H1 (cell line): ENCODE results near the gene L3MBTL4. TPM values are rescaled to one million over a fixed set of nuclear protein-coding genes. Genes with fewer than 3 reads are reported as not detected.

Experiments
- CTCF ChIA-PET: fragments of 300-600 bp; sonication (Branson Sonifier 250); formaldehyde crosslinking; loops from one replicate; lab custom pipeline; 2021; ENCODE audit not compliant: partially characterized antibody; lab: Charles Lee
- POLR2A ChIA-PET: fragments of 300-600 bp; sonication (Branson Sonifier 250); formaldehyde crosslinking; loops from one replicate; lab custom pipeline; 2021; ENCODE audit warnings: inconsistent platforms; ENCODE audit not compliant: partially characterized antibody; lab: Charles Lee
- DNase-seq, 2 experiments: peaks; one replicate each; pipeline versions ENCODE4 v3.0.0 to v3.0.0-alpha.2; 2010 to 2022; ENCODE audit warnings: low spot score in 2 of 2, low read depth in 1 of 2, mixed read lengths in 1 of 2
- FAIRE-seq: peaks from 2 replicates; lab custom pipeline; 2011; peaks lifted over from hg19 to GRCh38; lab: Jason Lieb, UNC
- H2AFZ ChIP-seq: 2 replicates; pipeline ENCODE4 v1.8.1; 2012; ENCODE audit warnings: low read length, inconsistent platforms
- H2AK5ac ChIP-seq: 2 replicates; pipeline ENCODE4 v1.6.1; 2013; ENCODE audit warnings: low read depth, low read length
- H2BK120ac ChIP-seq: replicated peaks from 2 replicates; pipeline ENCODE3; 2013; ENCODE audit warnings: low read depth, low read length, inconsistent platforms
- H2BK12ac ChIP-seq: 2 replicates; pipeline ENCODE4 v1.6.1; 2013; ENCODE audit warnings: low read depth, low read length
- H2BK15ac ChIP-seq: 2 replicates; pipeline ENCODE4 v1.6.1; 2013; ENCODE audit warnings: low read length
- H2BK20ac ChIP-seq: 2 replicates; pipeline ENCODE4 v1.6.1; 2013; ENCODE audit warnings: low read length
- H2BK5ac ChIP-seq: 2 replicates; pipeline ENCODE4 v1.6.1; 2013; ENCODE audit warnings: low read depth, low read length
- H3K14ac ChIP-seq: 2 replicates; pipeline ENCODE4 v1.6.1; 2013; ENCODE audit warnings: inconsistent platforms; ENCODE audit not compliant: insufficient read length
- H3K18ac ChIP-seq: 2 replicates; pipeline ENCODE4 v1.6.1; 2013; ENCODE audit warnings: low read length; ENCODE audit errors: extremely low read depth
- H3K23ac ChIP-seq: 2 replicates; pipeline ENCODE4 v1.6.1; 2013; ENCODE audit warnings: inconsistent platforms; ENCODE audit not compliant: insufficient read length
- H3K23me2 ChIP-seq: 2 replicates; pipeline ENCODE4 v1.6.1; 2013; ENCODE audit warnings: low read depth, low read length
- H3K27ac ChIP-seq: 2 replicates; pipeline ENCODE4 v1.6.1; 2011; ENCODE audit warnings: low read depth, low read length, inconsistent platforms
- H3K27me3 ChIP-seq, 4 experiments: replicated peaks in 1 of 4; 1 replicate in 1 of 4; 2 replicates in 3 of 4; pipeline versions ENCODE4 v1.6.1 to v1.8.1; 2011 to 2013; ENCODE audit warnings: low read length in 3 of 4, mild to moderate bottlenecking in 3 of 4, inconsistent platforms in 2 of 4, mixed read lengths in 2 of 4, moderate library complexity in 1 of 4; ENCODE audit not compliant: control insufficient read depth in 3 of 4, insufficient read depth in 3 of 4; ENCODE audit errors: extremely low read depth in 1 of 4
- H3K36me3 ChIP-seq, 4 experiments: 2 replicates each; pipeline versions ENCODE4 v1.6.1 to v1.8.1; 2011 to 2013; ENCODE audit warnings: mild to moderate bottlenecking in 4 of 4, low read length in 3 of 4, moderate library complexity in 2 of 4, control low read depth in 1 of 4, inconsistent platforms in 1 of 4; ENCODE audit not compliant: insufficient read depth in 4 of 4, control insufficient read depth in 2 of 4
- H3K4ac ChIP-seq: replicated peaks from 2 replicates; pipeline ENCODE3; 2013; ENCODE audit warnings: low read length, low read depth, mixed read lengths, inconsistent platforms; ENCODE audit not compliant: insufficient read length
- H3K4me1 ChIP-seq, 4 experiments: replicated peaks in 1 of 4; 1 replicate in 1 of 4; 2 replicates in 3 of 4; pipeline versions ENCODE4 v1.6.1 to v1.8.1; 2011 to 2013; ENCODE audit warnings: low read length in 3 of 4, inconsistent platforms in 2 of 4, mixed read lengths in 1 of 4; ENCODE audit not compliant: insufficient read depth in 4 of 4, control insufficient read depth in 3 of 4
- H3K4me2 ChIP-seq, 2 experiments: 2 replicates each; pipeline versions ENCODE4 v1.6.1 to v1.8.1; 2011 to 2013; ENCODE audit warnings: low read depth in 2 of 2, low read length in 2 of 2, control low read depth in 1 of 2, inconsistent platforms in 1 of 2, mild to moderate bottlenecking in 1 of 2; ENCODE audit not compliant: insufficient read depth in 1 of 2
- H3K4me3 ChIP-seq, 4 experiments: fragments of 200-600, 300-600 bp in 1 of 4; sonication (generic), shearing (Covaris generic), sonication (Bioruptor Twin) in 1 of 4; 2 replicates each; pipeline versions ENCODE4 v1.5.1 to v1.8.1; 2011 to 2016; ENCODE audit warnings: low read length in 4 of 4, low read depth in 3 of 4, control low read depth in 2 of 4, inconsistent platforms in 2 of 4, mild to moderate bottlenecking in 2 of 4, mixed read lengths in 1 of 4, moderate library complexity in 1 of 4; ENCODE audit not compliant: insufficient read depth in 2 of 4; ENCODE audit errors: extremely low read depth in 1 of 4
- H3K56ac ChIP-seq: replicated peaks from 2 replicates; pipeline ENCODE3; 2013; ENCODE audit warnings: low read depth, mild to moderate bottlenecking, mixed read lengths, low read length, inconsistent platforms; ENCODE audit not compliant: insufficient read length
- H3K79me1 ChIP-seq: 2 replicates; pipeline ENCODE4 v1.6.1; 2013; ENCODE audit warnings: low read depth, low read length, control low read depth
- H3K79me2 ChIP-seq, 2 experiments: 2 replicates each; pipeline versions ENCODE4 v1.6.1 to v1.8.1; 2012 to 2013; ENCODE audit warnings: low read length in 2 of 2, mild to moderate bottlenecking in 2 of 2, inconsistent platforms in 1 of 2; ENCODE audit not compliant: insufficient read depth in 2 of 2, control insufficient read depth in 1 of 2
- H3K9ac ChIP-seq, 4 experiments: replicated peaks in 1 of 4; 1 replicate in 1 of 4; 2 replicates in 3 of 4; pipeline versions ENCODE4 v1.6.1 to v1.8.1; 2011 to 2013; ENCODE audit warnings: low read depth in 3 of 4, low read length in 3 of 4, control low read depth in 2 of 4, mild to moderate bottlenecking in 2 of 4, moderate library complexity in 2 of 4, inconsistent platforms in 1 of 4; ENCODE audit errors: extremely low read depth in 1 of 4
- H3K9me3 ChIP-seq, 2 experiments: 2 replicates each; pipeline versions ENCODE4 v1.6.1 to v1.8.1; 2012 to 2013; ENCODE audit warnings: mild to moderate bottlenecking in 2 of 2, moderate library complexity in 2 of 2, control low read depth in 1 of 2, inconsistent platforms in 1 of 2, low read depth in 1 of 2, low read length in 1 of 2, mixed read lengths in 1 of 2; ENCODE audit not compliant: insufficient read depth in 2 of 2
- H4K20me1 ChIP-seq, 2 experiments: replicated peaks in 1 of 2; 2 replicates each; pipeline versions ENCODE3 to v1.8.1; 2011 to 2013; ENCODE audit warnings: inconsistent platforms in 2 of 2, low read length in 2 of 2, mild to moderate bottlenecking in 1 of 2; ENCODE audit not compliant: insufficient read depth in 2 of 2, control insufficient read depth in 1 of 2
- H4K5ac ChIP-seq: 2 replicates; pipeline ENCODE4 v1.6.1; 2013; ENCODE audit warnings: low read length, low read depth, mixed read lengths, inconsistent platforms; ENCODE audit not compliant: insufficient read length
- H4K8ac ChIP-seq: 2 replicates; pipeline ENCODE4 v1.8.0; 2013; ENCODE audit warnings: mild to moderate bottlenecking, moderate library complexity, low read length, inconsistent platforms; ENCODE audit not compliant: insufficient read depth; ENCODE audit errors: extremely low read depth
- H4K91ac ChIP-seq: replicated peaks from 2 replicates; pipeline ENCODE3; 2013; ENCODE audit warnings: low read length, mixed read lengths, inconsistent platforms; ENCODE audit not compliant: insufficient read length
- BACH1 ChIP-seq: IDR thresholded peaks from 2 replicates; pipeline ENCODE4 v1.6.1; 2012; ENCODE audit warnings: low read length, improper control_type of control experiment
- BRCA1 ChIP-seq: IDR thresholded peaks from 2 replicates; pipeline ENCODE4 v1.6.1; 2012; ENCODE audit warnings: low read depth, low read length, improper control_type of control experiment
- CTBP2 ChIP-seq: IDR thresholded peaks from 2 replicates; pipeline ENCODE4 v1.7.0; 2011; ENCODE audit warnings: borderline replicate concordance, mild to moderate bottlenecking, moderate library complexity, mixed read lengths, low read length; ENCODE audit not compliant: insufficient read depth, insufficient read length
- EGR1 ChIP-seq: IDR thresholded peaks from 2 replicates; pipeline ENCODE4 v1.6.1; 2011; ENCODE audit warnings: low read depth, low read length, borderline replicate concordance
- EZH2 ChIP-seq: fragments of 200-600 bp; sonication (generic); IDR thresholded peaks from 2 replicates; pipeline ENCODE4 v1.7.1; 2012; ENCODE audit warnings: low read depth, mild to moderate bottlenecking, moderate library complexity, low read length, inconsistent platforms; ENCODE audit not compliant: severe bottlenecking
- MAX ChIP-seq: IDR thresholded peaks from 2 replicates; pipeline ENCODE4 v1.6.1; 2012; ENCODE audit warnings: inconsistent platforms
- NANOG ChIP-seq: IDR thresholded peaks from 2 replicates; pipeline ENCODE4 v1.6.1; 2011; ENCODE audit warnings: low read length, low read depth, mild to moderate bottlenecking, inconsistent platforms; ENCODE audit not compliant: insufficient read depth, poor library complexity, severe bottlenecking
- RNF2 ChIP-seq: fragments of 200-900, 300-1000 bp; sonication (generic); IDR thresholded peaks from 2 replicates; pipeline ENCODE4 v1.7.1; 2016; ENCODE audit warnings: borderline replicate concordance, low read depth, mild to moderate bottlenecking, antibody characterized with exemption, low read length; ENCODE audit not compliant: poor library complexity, severe bottlenecking; ENCODE audit errors: missing control alignments
- RXRA ChIP-seq: IDR thresholded peaks from 2 replicates; pipeline ENCODE4 v1.6.1; 2011; ENCODE audit warnings: low read depth, mild to moderate bottlenecking, low read length, moderate library complexity; ENCODE audit not compliant: insufficient read depth
- SAP30 ChIP-seq: fragments of 300-600 bp; sonication (generic); IDR thresholded peaks from 2 replicates; pipeline ENCODE4 v1.7.1; 2012; ENCODE audit warnings: low read length, moderate library complexity, mild to moderate bottlenecking, inconsistent platforms; ENCODE audit not compliant: insufficient read depth, insufficient replicate concordance
- SIX5 ChIP-seq: IDR thresholded peaks from 2 replicates; pipeline ENCODE4 v1.6.1; 2011; ENCODE audit warnings: mild to moderate bottlenecking, low read depth, low read length
- SP4 ChIP-seq: IDR thresholded peaks from 2 replicates; pipeline ENCODE4 v1.6.1; 2012; ENCODE audit warnings: low read length, inconsistent platforms
- TBP ChIP-seq: IDR thresholded peaks from 2 replicates; pipeline ENCODE4 v1.6.1; 2011; ENCODE audit warnings: low read depth, low read length, improper control_type of control experiment
- ZNF274 ChIP-seq: IDR thresholded peaks from 2 replicates; pipeline ENCODE4 v1.7.0; 2012; ENCODE audit warnings: low read length, borderline replicate concordance; ENCODE audit errors: extremely low read depth
- WGBS, 2 experiments: shearing (Covaris generic) in 1 of 2; methylation state at CpG; one replicate each; pipeline versions ENCODE4 v1.1.6 to v1.1.7; 2013 to 2015; ENCODE audit warnings: low lambda C conversion rate in 2 of 2, mixed read lengths in 2 of 2, inconsistent platforms in 1 of 2, low coverage in 1 of 2, missing lambda C conversion rate in 1 of 2; ENCODE audit not compliant: insufficient replicate concordance in 2 of 2, insufficient coverage in 1 of 2, insufficient read length in 1 of 2; ENCODE audit errors: extremely low coverage in 1 of 2, missing lambda C conversion rate in 1 of 2; 5-methylcytosine and 5-hydroxymethylcytosine counted together
- polyA plus RNA-seq, 7 experiments: library from polyadenylated mRNA; depleted of rRNA in 3 of 7; stranded (reverse) in 5 of 7; unstranded in 2 of 7; fragments of >200 nt in 5 of 7; fragments of 200-250 nt in 2 of 7; gene quantifications; 1 replicate in 5 of 7; 2 replicates in 1 of 7; 4 replicates in 1 of 7; pipeline versions ENCODE4 v1.2.1 to v1.2.3, GENCODE V29; 2011 to 2013; ENCODE audit warnings: missing spikeins in 2 of 7, mixed read lengths in 2 of 7
- total RNA-seq: library from RNA; stranded (reverse); fragmentation: NEBNext Ultra II Directional; extraction: Animal tissue kit (Norgen Biotek cat#: 25700); gene quantifications from 2 replicates; pipeline ENCODE4 v1.2.1, GENCODE V29; 2021

Gene L3MBTL4
- total and polyA plus RNA-seq, 2 of the 8 experiments (the other 6 are each of a cell fraction or from before 2014, with no cell fraction given) = 1.0 to 2.1 TPM

GRCh38 chr18:6001867-6002266 lies 412.8 kb downstream of the L3MBTL4 start:
- no peak overlapping the region for H2BK20ac ChIP-seq
- no peaks in the 10 kb centered on the region for H3K79me2 ChIP-seq
- FAIRE-seq (no peak), DNase-seq (no peak)
- no peak overlapping the region for H3K27ac ChIP-seq
- H2BK5ac ChIP-seq = no peak overlapping the region
- H3K23ac ChIP-seq = no peak overlapping the region
- peaks cover 0 to 7% (median 5%) of the 10 kb centered on the region in 4 experiments; a peak in 5 of 7 replicates for H3K4me1 ChIP-seq
- H3K4me3 ChIP-seq = no peak overlapping the region
- no peak overlapping the region for H2BK15ac ChIP-seq
- ChIA-PET POLR2A (no interaction called here), CTCF (no interaction called here)
- H4K5ac ChIP-seq = no peak overlapping the region
- H4K20me1 ChIP-seq = no peaks in the 10 kb centered on the region
- H4K8ac ChIP-seq = no peak overlapping the region
- no peak overlapping the region for H3K14ac ChIP-seq
- H3K56ac ChIP-seq = no peak overlapping the region
- H2AFZ ChIP-seq = no peak overlapping the region
- H3K79me1 ChIP-seq = no peaks in the 10 kb centered on the region
- H3K4ac ChIP-seq = no peak overlapping the region
- no peak overlapping the region for H2BK12ac ChIP-seq
- H4K91ac ChIP-seq = no peak overlapping the region
- no peaks in the 10 kb centered on the region for H3K23me2 ChIP-seq
- 83% methylated on average over 2 of the region's 2 CpGs; no CpG with 5 or more reads in 1 of the 2 experiments for WGBS, 2 experiments
- no peak overlapping the region for H3K4me2 ChIP-seq
- H3K18ac ChIP-seq = no peak overlapping the region
- H3K36me3 ChIP-seq = no peaks in the 10 kb centered on the region
- H2BK120ac ChIP-seq = no peak overlapping the region
- no peak overlapping the region for H3K9ac ChIP-seq
- H2AK5ac ChIP-seq = no peak overlapping the region
- H3K9me3 ChIP-seq = no peaks in the 10 kb centered on the region
- no peaks in the 10 kb centered on the region for H3K27me3 ChIP-seq
- TF ChIP-seq NANOG (no peak), SP4 (no peak), ZNF274 (no peak), TBP (no peak), EGR1 (no peak), CTBP2 (no peak), EZH2 (no peak), BRCA1 (no peak), SAP30 (no peak), RNF2 (no peak), SIX5 (no peak), BACH1 (no peak), RXRA (no peak), MAX (no peak)
